ENCODE measurements around the gene MELK. TPM values are rescaled to one million over a fixed set of nuclear protein-coding genes. Genes with fewer than 3 reads are reported as not detected.

MELK gene
- total and polyA plus RNA-seq, 2 of the 4 experiments (the other 2 are of a cell fraction), result 20.8 to 27.4 TPM

DNA sequence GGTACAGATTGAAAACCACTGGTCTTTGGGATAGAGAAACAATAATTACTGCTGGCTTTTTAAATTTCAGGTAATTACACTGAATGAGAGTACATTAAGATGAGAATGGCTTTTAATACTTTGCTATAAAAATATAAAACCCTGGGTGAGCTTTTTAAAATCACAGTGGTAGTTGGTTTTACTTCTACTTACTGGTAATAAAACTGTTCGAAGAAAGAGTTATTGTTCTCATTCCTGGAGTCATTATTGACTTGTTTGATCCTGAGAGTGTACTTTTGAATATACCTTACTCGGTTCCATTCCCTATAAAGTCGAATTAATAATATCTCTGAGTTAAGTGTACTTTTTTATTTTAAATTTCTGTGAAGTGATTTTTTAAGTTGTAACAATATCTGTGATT lies 21.5 kb downstream of the MELK start:
- no CpG with 5 or more reads among the region's 3 CpGs for WGBS, 2 experiments (ENCODE audit: extremely low coverage in 2 of 2, insufficient read length in 1 of 2)
- no TSS peak for BruUV-seq (replicated peaks)
- no peak overlapping the region for H2AFZ ChIP-seq (replicated peaks; ENCODE audit: low read length, poor library complexity)

More for the DNA sequence above, 21.5 kb downstream of the MELK start:
- Histone ChIP-seq H3K4me1 (ENCODE audit: control insufficient read depth, insufficient read depth, low read length) (peaks cover 6% of the 10 kb centered on the region), H2BK120ac (ENCODE audit: low read depth, low read length) (no peak overlapping the region), H3K4me3 (ENCODE audit: insufficient read depth, low read depth, low read length) (no peak overlapping the region), H2BK5ac (ENCODE audit: low read depth, low read length, poor library complexity, severe bottlenecking) (no peak overlapping the region), H3K27me3 (ENCODE audit: control insufficient read depth, insufficient read depth, low read length) (no peaks in the 10 kb centered on the region), H3K14ac (replicated peaks; ENCODE audit: low read depth, low read length) (no peak overlapping the region), H2BK20ac (ENCODE audit: low read depth, low read length) (no peak overlapping the region), H4K5ac (ENCODE audit: low read depth, low read length) (no peak overlapping the region), H3K79me1 (ENCODE audit: low read depth in 1 of 2, low read length in 2 of 2) (peaks cover 27 to 47% of the 10 kb centered on the region in 2 experiments), H4K20me1 (ENCODE audit: insufficient read depth, low read length) (no peaks in the 10 kb centered on the region; the same call in 1 of the 2 replicates), H2AK5ac (ENCODE audit: low read depth, low read length) (no peak overlapping the region), H2AK9ac (replicated peaks; ENCODE audit: low read depth, low read length, poor library complexity) (no peak overlapping the region), H3K4ac (ENCODE audit: low read depth, low read length) (no peak overlapping the region), H3K36me3 (ENCODE audit: control insufficient read depth, insufficient read depth, low read length) (peaks cover 10% of the 10 kb centered on the region), H3K18ac (ENCODE audit: low read depth, low read length) (no peak overlapping the region), H3K56ac (ENCODE audit: extremely low read depth, insufficient read depth, low read length) (no peak overlapping the region), H4K8ac (ENCODE audit: low read depth in 2 of 2, low read length in 2 of 2) (no peak overlapping the region), H3K9me3 (ENCODE audit: control insufficient read depth, insufficient read depth, low read length) (no peaks in the 10 kb centered on the region), H3K27ac (ENCODE audit: insufficient read depth, low read length) (no peak overlapping the region), H3K9ac (ENCODE audit: low read depth, low read length) (no peak overlapping the region), H4K91ac (ENCODE audit: insufficient read depth, low read depth, low read length) (no peak overlapping the region), H3K9me1 (ENCODE audit: insufficient read depth, low read length) (no peaks in the 10 kb centered on the region), H3K23ac (ENCODE audit: low read depth, low read length) (no peak overlapping the region), H2BK15ac (ENCODE audit: low read depth, low read length) (no peak overlapping the region), H3K4me2 (ENCODE audit: low read depth, low read length) (no peak overlapping the region)
- POLR2A ChIA-PET (ENCODE audit: unreplicated experiment), result no interaction called here
- dilution Hi-C loops (cut with HindIII; ENCODE audit: low sequenced_read_pairs, unreplicated experiment) (no loop called here), intact Hi-C loops (cut with micrococcal nuclease) (no loop called here), in situ Hi-C loops (cut with MboI; ENCODE audit: low sequenced_read_pairs) (no loop called here)
- DNase-seq (no peak), ATAC-seq (ENCODE audit: low read depth) (no peak)
- CTCF ChIA-PET, result no interaction called here
- TF ChIP-seq RFX5 (IDR thresholded peaks at IDR 0.05; ENCODE audit: low read depth, low read length), result no peak
- no peak for TF ChIP-seq CEBPB (IDR thresholded peaks at IDR 0.05; ENCODE audit: low read depth, low read length)
- no peak for TF ChIP-seq RAD21 (IDR thresholded peaks at IDR 0.05; ENCODE audit: low read length)
- TF ChIP-seq BHLHE40 (IDR thresholded peaks at IDR 0.05; ENCODE audit: low read depth, low read length), result no peak
- TF ChIP-seq POLR2A (IDR thresholded peaks at IDR 0.05; ENCODE audit: low read depth, low read length), result no peak
- TF ChIP-seq, protein P1, sequence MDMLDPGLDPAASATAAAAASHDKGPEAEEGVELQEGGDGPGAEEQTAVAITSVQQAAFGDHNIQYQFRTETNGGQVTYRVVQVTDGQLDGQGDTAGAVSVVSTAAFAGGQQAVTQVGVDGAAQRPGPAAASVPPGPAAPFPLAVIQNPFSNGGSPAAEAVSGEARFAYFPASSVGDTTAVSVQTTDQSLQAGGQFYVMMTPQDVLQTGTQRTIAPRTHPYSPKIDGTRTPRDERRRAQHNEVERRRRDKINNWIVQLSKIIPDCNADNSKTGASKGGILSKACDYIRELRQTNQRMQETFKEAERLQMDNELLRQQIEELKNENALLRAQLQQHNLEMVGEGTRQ (IDR thresholded peaks at IDR 0.05; ENCODE audit: low read depth, low read length), result no peak
- TF ChIP-seq FOS (IDR thresholded peaks at IDR 0.05; ENCODE audit: low read depth, low read length), result no peak
- no peak for TF ChIP-seq CHD1 (IDR thresholded peaks at IDR 0.05; ENCODE audit: low read depth, low read length)
- no peak for TF ChIP-seq MAZ (IDR thresholded peaks at IDR 0.05; ENCODE audit: borderline replicate concordance, low read depth, low read length)
- no peak for TF ChIP-seq NFE2L2 (IDR thresholded peaks at IDR 0.05; ENCODE audit: low read depth, low read length)
- no peak for TF ChIP-seq SMC3 (IDR thresholded peaks at IDR 0.05; ENCODE audit: low read depth, low read length)
- TF ChIP-seq MXI1 (IDR thresholded peaks at IDR 0.05; ENCODE audit: borderline replicate concordance, low read depth, low read length), result no peak
- TF ChIP-seq, protein P2, sequence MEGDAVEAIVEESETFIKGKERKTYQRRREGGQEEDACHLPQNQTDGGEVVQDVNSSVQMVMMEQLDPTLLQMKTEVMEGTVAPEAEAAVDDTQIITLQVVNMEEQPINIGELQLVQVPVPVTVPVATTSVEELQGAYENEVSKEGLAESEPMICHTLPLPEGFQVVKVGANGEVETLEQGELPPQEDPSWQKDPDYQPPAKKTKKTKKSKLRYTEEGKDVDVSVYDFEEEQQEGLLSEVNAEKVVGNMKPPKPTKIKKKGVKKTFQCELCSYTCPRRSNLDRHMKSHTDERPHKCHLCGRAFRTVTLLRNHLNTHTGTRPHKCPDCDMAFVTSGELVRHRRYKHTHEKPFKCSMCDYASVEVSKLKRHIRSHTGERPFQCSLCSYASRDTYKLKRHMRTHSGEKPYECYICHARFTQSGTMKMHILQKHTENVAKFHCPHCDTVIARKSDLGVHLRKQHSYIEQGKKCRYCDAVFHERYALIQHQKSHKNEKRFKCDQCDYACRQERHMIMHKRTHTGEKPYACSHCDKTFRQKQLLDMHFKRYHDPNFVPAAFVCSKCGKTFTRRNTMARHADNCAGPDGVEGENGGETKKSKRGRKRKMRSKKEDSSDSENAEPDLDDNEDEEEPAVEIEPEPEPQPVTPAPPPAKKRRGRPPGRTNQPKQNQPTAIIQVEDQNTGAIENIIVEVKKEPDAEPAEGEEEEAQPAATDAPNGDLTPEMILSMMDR (conservative IDR thresholded peaks at IDR 0.05; ENCODE audit: low read depth, low read length), result no peak
- TF ChIP-seq, protein P3, sequence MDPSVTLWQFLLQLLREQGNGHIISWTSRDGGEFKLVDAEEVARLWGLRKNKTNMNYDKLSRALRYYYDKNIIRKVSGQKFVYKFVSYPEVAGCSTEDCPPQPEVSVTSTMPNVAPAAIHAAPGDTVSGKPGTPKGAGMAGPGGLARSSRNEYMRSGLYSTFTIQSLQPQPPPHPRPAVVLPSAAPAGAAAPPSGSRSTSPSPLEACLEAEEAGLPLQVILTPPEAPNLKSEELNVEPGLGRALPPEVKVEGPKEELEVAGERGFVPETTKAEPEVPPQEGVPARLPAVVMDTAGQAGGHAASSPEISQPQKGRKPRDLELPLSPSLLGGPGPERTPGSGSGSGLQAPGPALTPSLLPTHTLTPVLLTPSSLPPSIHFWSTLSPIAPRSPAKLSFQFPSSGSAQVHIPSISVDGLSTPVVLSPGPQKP (IDR thresholded peaks at IDR 0.05; ENCODE audit: borderline replicate concordance, low read depth, low read length), result no peak
- no peak for TF ChIP-seq RCOR1 (IDR thresholded peaks at IDR 0.05; ENCODE audit: insufficient replicate concordance, low read length)
